Measurements from ENCODE around the gene ZDHHC14.
"Not testable (repeated sequence)": the region's sequence is repeated elsewhere in the genome, so short reads cannot be mapped to it uniquely, and the experiment has no call there.

The ZDHHC14 gene

GRCh38 chr6:157467339-157467738 lies 86.3 kb downstream of the ZDHHC14 start:
- DNase-seq (ENCODE audit: low spot score): not testable (repeated sequence)

GRCh38 chr6:157468054-157468453 lies 87.1 kb downstream of the ZDHHC14 start:
- DNase-seq (ENCODE audit: low spot score): no peak

- no peak for DNase-seq (ENCODE audit: low spot score)
Observed at GRCh38 chr6:157468574-157468973, 87.6 kb downstream of the ZDHHC14 start.

- DNase-seq (ENCODE audit: low spot score): peak; percentile 32
Observed at GRCh38 chr6:157469378-157469777, 88.4 kb downstream of the ZDHHC14 start.

GRCh38 chr6:157471077-157471686 lies 90.2 kb downstream of the ZDHHC14 start:
- DNase-seq (ENCODE audit: low spot score): no peak

- DNase-seq (ENCODE audit: low spot score): no peak
Observed at GRCh38 chr6:157471895-157472686, 91.1 kb downstream of the ZDHHC14 start.

GRCh38 chr6:157476797-157477196 lies 95.8 kb downstream of the ZDHHC14 start:
- DNase-seq (ENCODE audit: low spot score): no peak

- no peak for DNase-seq (ENCODE audit: low spot score)
Observed at GRCh38 chr6:157478926-157479325, 97.9 kb downstream of the ZDHHC14 start.

GRCh38 chr6:157479464-157480303 lies 98.7 kb downstream of the ZDHHC14 start:
- DNase-seq (ENCODE audit: low spot score): no peak

- no peak for DNase-seq (ENCODE audit: low spot score)
Observed at GRCh38 chr6:157481189-157481864, 100.3 kb downstream of the ZDHHC14 start.

GRCh38 chr6:157481865-157482249 lies 100.9 kb downstream of the ZDHHC14 start:
- DNase-seq (ENCODE audit: low spot score): no peak

GRCh38 chr6:157483770-157484169 lies 102.8 kb downstream of the ZDHHC14 start:
- no peak for DNase-seq (ENCODE audit: low spot score)

- DNase-seq (ENCODE audit: low spot score): no peak
Observed at GRCh38 chr6:157484181-157484580, 103.2 kb downstream of the ZDHHC14 start.

GRCh38 chr6:157486572-157486971 lies 105.6 kb downstream of the ZDHHC14 start:
- DNase-seq (ENCODE audit: low spot score): no peak

- DNase-seq (ENCODE audit: low spot score): no peak
Observed at GRCh38 chr6:157487110-157487773, 106.3 kb downstream of the ZDHHC14 start.

GRCh38 chr6:157488058-157488457 lies 107.1 kb downstream of the ZDHHC14 start:
- no peak for DNase-seq (ENCODE audit: low spot score)

GRCh38 chr6:157488716-157489118 lies 107.7 kb downstream of the ZDHHC14 start:
- no peak for DNase-seq (ENCODE audit: low spot score)

- no peak for DNase-seq (ENCODE audit: low spot score)
Observed at GRCh38 chr6:157490611-157491269, 109.8 kb downstream of the ZDHHC14 start.

GRCh38 chr6:157491571-157492232 lies 110.7 kb downstream of the ZDHHC14 start:
- DNase-seq (ENCODE audit: low spot score): no peak

- no peak for DNase-seq (ENCODE audit: low spot score)
Observed at GRCh38 chr6:157492249-157492648, 111.3 kb downstream of the ZDHHC14 start.

GRCh38 chr6:157492741-157493140 lies 111.8 kb downstream of the ZDHHC14 start:
- DNase-seq (ENCODE audit: low spot score): no peak

Data from AG20443 (cell line).